GM20431 (cell line): ENCODE measurements around the gene CACNA1F.

Source experiments
- in situ Hi-C: fragments of 300-500 bp; cut with MseI, MboI; formaldehyde crosslinking; loops from one replicate; pipeline ENCODE4 v1.15.0; 2020; ENCODE audit warnings: low sequenced_read_pairs; ENCODE audit not compliant: unreplicated experiment

Gene CACNA1F

DNA sequence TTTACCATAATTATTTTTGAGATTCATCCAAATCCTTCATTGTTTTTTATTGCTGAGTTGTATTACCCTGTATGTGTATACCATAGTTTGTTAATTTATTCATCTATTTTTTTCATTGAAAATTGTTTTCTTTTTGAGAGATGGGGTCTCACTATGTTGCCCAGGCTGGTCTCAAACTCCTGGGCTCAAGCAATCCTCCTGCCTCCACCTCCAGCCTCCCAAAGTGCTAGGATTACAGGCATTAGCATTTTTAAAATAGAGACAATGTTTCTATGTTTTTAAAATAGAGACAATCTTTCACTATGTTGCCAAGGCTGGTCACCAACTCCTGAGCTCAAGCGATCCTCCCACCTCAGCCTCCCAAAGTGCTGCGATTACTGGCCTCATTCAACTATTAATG is 72.2 kb downstream of the CACNA1F start:
- in situ Hi-C loops: no loop called here

GRCh38 chrX:49157194-49157593 is 75.9 kb downstream of the CACNA1F start:
- in situ Hi-C loops: no loop called here

- in situ Hi-C loops: no loop called here
Measured at GRCh38 chrX:49155900-49156837, 77.0 kb downstream of the CACNA1F start.

DNA sequence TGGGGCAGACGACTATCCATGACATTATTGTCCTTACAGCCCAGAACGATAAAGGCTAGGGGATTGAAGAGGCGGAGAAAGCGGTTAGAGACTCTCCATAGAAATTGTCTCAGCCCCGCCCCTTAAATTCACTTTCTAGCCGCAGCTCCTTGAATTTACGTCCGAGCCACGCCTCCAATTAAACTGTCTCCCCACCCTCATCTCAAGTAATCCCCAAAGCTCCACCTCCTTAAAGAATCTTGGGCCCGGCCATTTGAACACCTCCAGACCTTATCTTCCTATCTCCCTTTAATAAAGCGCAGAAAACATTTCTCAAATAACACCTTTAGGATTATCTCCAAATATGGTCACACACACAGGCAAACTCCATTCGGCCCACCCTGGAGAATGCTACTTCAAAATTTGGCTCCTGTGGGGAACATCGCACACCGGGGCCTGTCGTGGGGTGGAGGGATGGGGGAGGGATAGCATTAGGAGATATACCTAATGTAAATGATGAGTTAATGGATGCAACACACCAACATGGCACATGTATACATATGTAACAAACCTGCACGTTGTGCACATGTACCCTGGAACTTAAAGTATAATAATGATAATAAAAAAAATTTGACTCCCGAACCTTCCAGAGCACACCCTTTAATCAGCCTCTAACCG is 77.8 kb downstream of the CACNA1F start:
- in situ Hi-C loops: no loop called here
